ENCODE data around the gene RBCK1.

- TF ChIP-seq CTCF (IDR thresholded peaks at IDR 0.05; ENCODE audit: poor library complexity, severe bottlenecking): no peak
- no peak for TF ChIP-seq RAD21 (conservative IDR thresholded peaks at IDR 0.05)
- TF ChIP-seq TAF1 (IDR thresholded peaks at IDR 0.05; ENCODE audit: low read depth): no peak
- no peak for TF ChIP-seq EZH2 (IDR thresholded peaks at IDR 0.05; ENCODE audit: borderline replicate concordance, insufficient read depth, low read length, poor library complexity, severe bottlenecking)
- no peak for TF ChIP-seq EP300 (conservative IDR thresholded peaks at IDR 0.05; ENCODE audit: poor library complexity, severe bottlenecking)
- TF ChIP-seq REST (IDR thresholded peaks at IDR 0.05; ENCODE audit: borderline replicate concordance): no peak
Measured at GRCh38 chr20:366041-366718, 41.9 kb upstream of the RBCK1 start.

All from neural cell (in vitro differentiated cells).